ENCODE results near the gene HSF5. TPM values are rescaled to one million over a fixed set of nuclear protein-coding genes. Genes with fewer than 3 reads are reported as not detected.

Gene HSF5
- total and polyA plus RNA-seq, 2 of the 13 experiments (the other 11 are each of a cell fraction or from before 2014, with no cell fraction given): not detected

DNA sequence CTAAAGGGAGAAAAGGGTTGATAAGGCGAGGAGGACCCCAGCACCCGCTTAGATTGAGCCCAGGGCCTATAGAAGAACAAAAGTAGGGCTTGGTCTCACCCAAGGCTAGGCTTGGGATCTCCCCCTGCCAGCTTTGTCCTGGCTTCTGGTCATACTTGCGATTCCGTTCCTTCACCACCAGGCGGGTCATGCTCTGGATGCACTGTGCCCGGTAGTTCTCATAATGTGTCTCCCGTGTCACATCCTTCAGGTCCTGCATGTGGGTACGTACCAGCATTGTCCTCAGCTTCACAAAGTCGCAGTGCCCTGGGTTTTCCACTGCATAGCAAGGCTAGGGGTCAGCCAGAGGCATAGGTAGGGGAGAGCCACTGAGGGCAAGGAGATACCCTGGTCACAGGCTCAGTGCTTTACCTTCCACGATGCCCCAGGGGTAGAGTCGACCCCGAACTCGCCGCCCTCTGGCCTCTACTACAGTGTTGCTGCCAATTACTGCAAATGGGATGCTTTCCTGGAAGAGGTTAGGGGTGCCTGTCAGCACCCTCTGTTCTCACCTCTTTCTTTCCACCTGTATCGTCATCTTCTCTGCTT, 32.7 kb upstream of the HSF5 start:
- Histone ChIP-seq H3K9ac (ENCODE audit: insufficient read depth, low read depth, low read length) (no peak overlapping the region), H3K27me3 (ENCODE audit: control insufficient read depth in 1 of 2, insufficient read depth in 2 of 2, low read length in 2 of 2) (no peaks in the 10 kb centered on the region; a peak in 2 of 5 replicates), H3K27ac (ENCODE audit: extremely low read length, insufficient read depth, low read length) (no peak overlapping the region), H3K4me2 (ENCODE audit: low read depth, low read length) (peak overlapping the region; percentile 67), H3K9me3 (ENCODE audit: low read length) (no peaks in the 10 kb centered on the region), H3K4me1 (ENCODE audit: insufficient read depth, low read length) (peaks cover 41% of the 10 kb centered on the region), H3K79me2 (ENCODE audit: insufficient read depth, low read length) (peaks cover 9% of the 10 kb centered on the region), H2AFZ (ENCODE audit: low read length) (no peak overlapping the region), H3K4me3 (replicated peaks in 1 of 3; ENCODE audit: insufficient read depth in 1 of 3, low read depth in 2 of 3, low read length in 3 of 3) (peak overlapping the region in 1 of 3 experiments; percentile 46; a peak in 1 of 6 replicates), H3K36me3 (replicated peaks in 1 of 2; ENCODE audit: control insufficient read depth in 1 of 2, insufficient read depth in 2 of 2, low read length in 2 of 2) (no peaks in the 10 kb centered on the region), H4K20me1 (ENCODE audit: insufficient read depth, low read length) (no peaks in the 10 kb centered on the region)
- FAIRE-seq (peak; percentile 88), ATAC-seq (no peak), DNase-seq (ENCODE audit: low spot score) (peak; percentile 64)
- intact Hi-C loops (cut with micrococcal nuclease; ENCODE audit: unreplicated experiment) (loop anchor here (5.0 kb wide), 1 partner anchor 191 kb away; no protein-coding TSS in a partner anchor), in situ Hi-C loops (cut with HindIII; ENCODE audit: extremely low pct_ligation_motif_present, low pct_unique_long_range_greater_than_20kb) (no loop called here)
- WGBS (ENCODE audit: low lambda C conversion rate): 30% methylated on average over 15 of the region's 15 CpGs
- POLR2A ChIA-PET: interaction anchor here (0.6 to 4.1 kb wide), 4 partner anchors 13 to 172 kb away, joined by 3 to 77 read pairs (median 30); partner anchors contain the start of gene RAD51C
- CTCF ChIA-PET (ENCODE audit: low intra/inter-chr PET ratio, low total read pairs): interaction anchor here (1.0 to 1.4 kb wide), 3 partner anchors 56 to 484 kb away, joined by 3 to 4 read pairs (median 4); no protein-coding TSS in a partner anchor
- BruUV-seq (replicated peaks): no TSS peak
- TF ChIP-seq KAT8 (CRISPR knock-in tag; IDR thresholded peaks at IDR 0.05): 0 out of 2 replicates have a peak, but pooled peaks have one; percentile 24
- TF ChIP-seq KDM2A (CRISPR knock-in tag; IDR thresholded peaks at IDR 0.05; ENCODE audit: borderline replicate concordance, low read depth): peak; percentile 64; the same call in 1 of the 2 replicates
- TF ChIP-seq FOSL2 (CRISPR knock-in tag; IDR thresholded peaks at IDR 0.05): 0 out of 2 replicates have a peak, but pooled peaks have one; percentile 49
- peak; percentile 24 to 54; a peak in 2 of 4 replicates for TF ChIP-seq HMGXB4 (CRISPR knock-in tag; IDR thresholded peaks at IDR 0.05; ENCODE audit: borderline replicate concordance in 1 of 2, low read depth in 1 of 2)
- TF ChIP-seq ZNF451 (CRISPR knock-in tag; IDR thresholded peaks at IDR 0.05): 0 out of 2 replicates have a peak, but pooled peaks have one; percentile 13
- no peak for TF ChIP-seq HOXA3 (CRISPR knock-in tag; IDR thresholded peaks at IDR 0.05)
- TF ChIP-seq CTCF (CRISPR knock-in tag; IDR thresholded peaks at IDR 0.05): peak; percentile 81
- peak; percentile 12; the same call in 1 of the 2 replicates for TF ChIP-seq HDAC2 (CRISPR knock-in tag; IDR thresholded peaks at IDR 0.05)
- TF ChIP-seq, protein P1, sequence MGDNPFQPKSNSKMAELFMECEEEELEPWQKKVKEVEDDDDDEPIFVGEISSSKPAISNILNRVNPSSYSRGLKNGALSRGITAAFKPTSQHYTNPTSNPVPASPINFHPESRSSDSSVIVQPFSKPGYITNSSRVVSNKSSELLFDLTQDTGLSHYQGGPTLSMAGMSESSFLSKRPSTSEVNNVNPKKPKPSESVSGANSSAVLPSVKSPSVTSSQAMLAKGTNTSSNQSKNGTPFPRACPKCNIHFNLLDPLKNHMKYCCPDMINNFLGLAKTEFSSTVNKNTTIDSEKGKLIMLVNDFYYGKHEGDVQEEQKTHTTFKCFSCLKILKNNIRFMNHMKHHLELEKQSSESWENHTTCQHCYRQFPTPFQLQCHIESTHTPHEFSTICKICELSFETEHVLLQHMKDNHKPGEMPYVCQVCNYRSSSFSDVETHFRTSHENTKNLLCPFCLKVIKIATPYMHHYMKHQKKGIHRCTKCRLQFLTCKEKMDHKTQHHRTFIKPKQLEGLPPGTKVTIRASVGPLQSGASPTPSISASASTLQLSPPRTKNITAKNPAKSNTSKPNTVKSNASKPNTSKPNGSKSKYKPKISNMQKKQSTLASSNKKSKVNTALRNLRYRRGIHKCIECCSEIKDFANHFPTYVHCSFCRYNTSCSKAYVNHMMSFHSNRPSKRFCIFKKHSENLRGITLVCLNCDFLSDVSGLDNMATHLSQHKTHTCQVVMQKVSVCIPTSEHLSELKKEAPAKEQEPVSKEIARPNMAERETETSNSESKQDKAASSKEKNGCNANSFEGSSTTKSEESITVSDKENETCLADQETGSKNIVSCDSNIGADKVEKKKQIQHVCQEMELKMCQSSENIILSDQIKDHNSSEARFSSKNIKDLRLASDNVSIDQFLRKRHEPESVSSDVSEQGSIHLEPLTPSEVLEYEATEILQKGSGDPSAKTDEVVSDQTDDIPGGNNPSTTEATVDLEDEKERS (CRISPR knock-in tag; IDR thresholded peaks at IDR 0.05): 0 out of 2 replicates have a peak, but pooled peaks have one; percentile 28
- TF ChIP-seq, protein P2, sequence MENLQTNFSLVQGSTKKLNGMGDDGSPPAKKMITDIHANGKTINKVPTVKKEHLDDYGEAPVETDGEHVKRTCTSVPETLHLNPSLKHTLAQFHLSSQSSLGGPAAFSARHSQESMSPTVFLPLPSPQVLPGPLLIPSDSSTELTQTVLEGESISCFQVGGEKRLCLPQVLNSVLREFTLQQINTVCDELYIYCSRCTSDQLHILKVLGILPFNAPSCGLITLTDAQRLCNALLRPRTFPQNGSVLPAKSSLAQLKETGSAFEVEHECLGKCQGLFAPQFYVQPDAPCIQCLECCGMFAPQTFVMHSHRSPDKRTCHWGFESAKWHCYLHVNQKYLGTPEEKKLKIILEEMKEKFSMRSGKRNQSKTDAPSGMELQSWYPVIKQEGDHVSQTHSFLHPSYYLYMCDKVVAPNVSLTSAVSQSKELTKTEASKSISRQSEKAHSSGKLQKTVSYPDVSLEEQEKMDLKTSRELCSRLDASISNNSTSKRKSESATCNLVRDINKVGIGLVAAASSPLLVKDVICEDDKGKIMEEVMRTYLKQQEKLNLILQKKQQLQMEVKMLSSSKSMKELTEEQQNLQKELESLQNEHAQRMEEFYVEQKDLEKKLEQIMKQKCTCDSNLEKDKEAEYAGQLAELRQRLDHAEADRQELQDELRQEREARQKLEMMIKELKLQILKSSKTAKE (CRISPR knock-in tag; IDR thresholded peaks at IDR 0.05; ENCODE audit: borderline replicate concordance): no peak
- TF ChIP-seq SOX6 (IDR thresholded peaks at IDR 0.05): no peak
- TF ChIP-seq SOX6 (CRISPR knock-in tag; IDR thresholded peaks at IDR 0.05): 0 out of 2 replicates have a peak, but pooled peaks have one; percentile 27
- TF ChIP-seq CAMTA2 (CRISPR knock-in tag; IDR thresholded peaks at IDR 0.05; ENCODE audit: borderline replicate concordance): no peak; the same call in 1 of the 2 replicates

Measured in HepG2 (cell line).